Peyer's patch (tissue), 4 donors: ENCODE data around the gene GH1.
"Not testable (repeated sequence)": the region's sequence is repeated elsewhere in the genome, so short reads cannot be mapped to it uniquely, and the experiment has no call there.

Experiments
- CTCF ChIP-seq, 6 experiments: fragments of 450-650 bp in 4 of 6; fragments of 200-600 bp in 2 of 6; sonication (generic) in 1 of 6; IDR thresholded peaks; one replicate each; pipeline ENCODE4 v1.5.1; 2017 to 2019; ENCODE audit warnings: antibody characterized with exemption in 6 of 6, mild to moderate bottlenecking in 3 of 6, moderate library complexity in 1 of 6
- POLR2A ChIP-seq, 2 donors: fragments of 450-650 bp; IDR thresholded peaks; one replicate each; pipeline ENCODE4 v1.5.1; 2017; ENCODE audit warnings: antibody characterized with exemption in 2 of 2, mild to moderate bottlenecking in 2 of 2, moderate library complexity in 2 of 2

GRCh38 chr17:63870292-63870665, 48.4 kb downstream of the GH1 start:
- TF ChIP-seq CTCF, POLR2A (IDR thresholded peaks at IDR 0.05): not testable (repeated sequence)
